Measurements from ENCODE around the gene FAIM2. TPM values are rescaled to one million over a fixed set of nuclear protein-coding genes. Genes with fewer than 3 reads are reported as not detected.

FAIM2 gene
- total and polyA plus RNA-seq, 2 experiments from 2014 or later, result 0.86 to 4.6 TPM

DNA sequence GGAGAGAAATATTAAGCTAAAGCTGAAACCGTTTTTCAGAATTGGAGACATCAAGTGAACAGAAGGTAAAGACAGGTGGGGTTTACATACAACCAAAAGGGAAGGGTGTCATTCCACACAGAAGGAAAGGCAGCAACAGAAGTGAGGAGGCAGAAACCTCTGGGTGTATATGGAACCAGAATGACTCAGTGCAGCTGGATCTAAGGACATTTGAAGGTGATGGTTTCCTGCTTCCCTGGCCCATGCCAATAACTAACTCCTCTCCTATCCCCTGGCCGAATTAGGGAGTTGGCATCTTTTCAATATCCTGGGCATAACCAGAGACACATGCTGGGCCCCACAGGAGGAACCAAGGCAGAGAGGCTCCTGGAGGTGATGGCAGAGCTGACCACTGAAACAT is 83.9 kb downstream of the FAIM2 start:
- Histone ChIP-seq H3K27ac (no peak overlapping the region), H3K4me2 (ENCODE audit: unreplicated experiment) (no peak overlapping the region), H3K36me3 (ENCODE audit: low read depth) (peaks cover 3% of the 10 kb centered on the region; the same call in 1 of the 2 replicates), H3K79me2 (ENCODE audit: insufficient read depth) (no peaks in the 10 kb centered on the region), H4K20me1 (ENCODE audit: insufficient read depth) (peaks cover 14% of the 10 kb centered on the region; the same call in 1 of the 2 replicates), H3K27me3 (replicated peaks; ENCODE audit: insufficient read depth) (no peaks in the 10 kb centered on the region), H3F3A (ENCODE audit: insufficient read depth) (peaks cover 13% of the 10 kb centered on the region), H3K9me2 (ENCODE audit: insufficient read depth) (no peaks in the 10 kb centered on the region), H3K9ac (no peak overlapping the region), H3K4me1 (ENCODE audit: insufficient read depth) (peaks cover 18% of the 10 kb centered on the region), H3K4me3 (no peak overlapping the region), H3K9me3 (ENCODE audit: low read depth) (no peaks in the 10 kb centered on the region), H2AFZ (no peak overlapping the region)
- DNase-seq, result peak; percentile 34
- WGBS, 2 experiments (ENCODE audit: low coverage in 1 of 2, low lambda C conversion rate in 2 of 2, missing lambda C conversion rate in 2 of 2), result 48 to 60% methylated on average over 2 of the region's 2 CpGs
- in situ Hi-C loops (cut with MboI), result no loop called here
- TF ChIP-seq EZH2 (IDR thresholded peaks at IDR 0.05; ENCODE audit: insufficient read depth, poor library complexity, severe bottlenecking) (no peak), EZH2phosphoT487 (IDR thresholded peaks at IDR 0.05; ENCODE audit: insufficient read depth, low read depth) (no peak)

- H4K20me1 ChIP-seq (ENCODE audit: insufficient read depth), result peaks cover 14% of the 10 kb centered on the region; the same call in 1 of the 2 replicates
- no peak overlapping the region for H3K9ac ChIP-seq
- H3F3A ChIP-seq (ENCODE audit: insufficient read depth), result peaks cover 5% of the 10 kb centered on the region; the same call in 1 of the 2 replicates
- no peaks in the 10 kb centered on the region for H3K9me3 ChIP-seq (ENCODE audit: low read depth)
- H3K9me2 ChIP-seq (ENCODE audit: insufficient read depth), result no peaks in the 10 kb centered on the region
- no peaks in the 10 kb centered on the region for H3K27me3 ChIP-seq (replicated peaks; ENCODE audit: insufficient read depth)
- 63 to 65% methylated on average over 7 of the region's 7 CpGs for WGBS, 2 experiments (ENCODE audit: low coverage in 1 of 2, low lambda C conversion rate in 2 of 2, missing lambda C conversion rate in 2 of 2)
- no peak overlapping the region for H3K4me3 ChIP-seq
- H3K36me3 ChIP-seq (ENCODE audit: low read depth), result peaks cover 3% of the 10 kb centered on the region; the same call in 1 of the 2 replicates
- H3K27ac ChIP-seq, result no peak overlapping the region
- no peak overlapping the region for H3K4me2 ChIP-seq (ENCODE audit: unreplicated experiment)
- no peak overlapping the region for H2AFZ ChIP-seq
- no peak for TF ChIP-seq EZH2 (IDR thresholded peaks at IDR 0.05; ENCODE audit: insufficient read depth, poor library complexity, severe bottlenecking)
- TF ChIP-seq EZH2phosphoT487 (IDR thresholded peaks at IDR 0.05; ENCODE audit: insufficient read depth, low read depth), result no peak
- DNase-seq, result peak; percentile 24
- peaks cover 6% of the 10 kb centered on the region; the same call in 1 of the 2 replicates for H3K4me1 ChIP-seq (ENCODE audit: insufficient read depth)
- H3K79me2 ChIP-seq (ENCODE audit: insufficient read depth), result no peaks in the 10 kb centered on the region; the same call in none of the 2 replicates
- in situ Hi-C loops (cut with MboI), result no loop called here
Observed at GRCh38 chr12:49818241-49818895, 85.3 kb downstream of the FAIM2 start.

Other genes with a start within 250 kb of the FAIM2 start
- 24.0 and 32.9 TPM in 2 replicates for gene FMNL3, start 196.5 kb downstream of the FAIM2 start, total RNA-seq (2014; rRNA removed; shearing (Covaris generic))
- gene FMNL3, start 196.5 kb downstream of the FAIM2 start, polyA plus RNA-seq (2016; fragmentation: Nextera tagmentation; extraction: Ambion mirVana), result 7.9 and 9.3 TPM in 2 replicates
- gene TMBIM6, start 162.3 kb downstream of the FAIM2 start, total RNA-seq (2014; rRNA removed; shearing (Covaris generic)), result 461 and 510 TPM in 2 replicates
- 889 and 891 TPM in 2 replicates for gene TMBIM6, start 162.3 kb downstream of the FAIM2 start, polyA plus RNA-seq (2016; fragmentation: Nextera tagmentation; extraction: Ambion mirVana)
- 28.4 and 28.8 TPM in 2 replicates for gene NCKAP5L, start 75.5 kb downstream of the FAIM2 start, total RNA-seq (2014; rRNA removed; shearing (Covaris generic))
- gene NCKAP5L, start 75.5 kb downstream of the FAIM2 start, polyA plus RNA-seq (2016; fragmentation: Nextera tagmentation; extraction: Ambion mirVana), result 13.5 and 14.1 TPM in 2 replicates
- gene BCDIN3D, start 60.8 kb downstream of the FAIM2 start, total RNA-seq (2014; rRNA removed; shearing (Covaris generic)), result 3.3 and 4.2 TPM in 2 replicates
- gene BCDIN3D, start 60.8 kb downstream of the FAIM2 start, polyA plus RNA-seq (2016; fragmentation: Nextera tagmentation; extraction: Ambion mirVana), result 3.7 TPM in 2 replicates
- gene AQP2, start 46.8 kb upstream of the FAIM2 start, total RNA-seq (2014; rRNA removed; shearing (Covaris generic)), result not detected in 2 replicates
- not detected in 2 replicates for gene AQP2, start 46.8 kb upstream of the FAIM2 start, polyA plus RNA-seq (2016; fragmentation: Nextera tagmentation; extraction: Ambion mirVana)
- not detected in 2 replicates for gene AQP5, start 58.0 kb upstream of the FAIM2 start, total RNA-seq (2014; rRNA removed; shearing (Covaris generic))
- not detected in 2 replicates for gene AQP5, start 58.0 kb upstream of the FAIM2 start, polyA plus RNA-seq (2016; fragmentation: Nextera tagmentation; extraction: Ambion mirVana)
- not detected in 2 replicates for gene AQP6, start 69.0 kb upstream of the FAIM2 start, total RNA-seq (2014; rRNA removed; shearing (Covaris generic))
- gene AQP6, start 69.0 kb upstream of the FAIM2 start, polyA plus RNA-seq (2016; fragmentation: Nextera tagmentation; extraction: Ambion mirVana), result not detected in 2 replicates
- 55.4 and 63.5 TPM in 2 replicates for gene RACGAP1, start 121.6 kb upstream of the FAIM2 start, total RNA-seq (2014; rRNA removed; shearing (Covaris generic))
- 35.4 and 35.7 TPM in 2 replicates for gene RACGAP1, start 121.6 kb upstream of the FAIM2 start, polyA plus RNA-seq (2016; fragmentation: Nextera tagmentation; extraction: Ambion mirVana)
- 0.13 and 1.9 TPM in 2 replicates for gene ASIC1, start 153.7 kb upstream of the FAIM2 start, total RNA-seq (2014; rRNA removed; shearing (Covaris generic))
- 0.95 and 1.4 TPM in 2 replicates for gene ASIC1, start 153.7 kb upstream of the FAIM2 start, polyA plus RNA-seq (2016; fragmentation: Nextera tagmentation; extraction: Ambion mirVana)
- 41.9 and 48.3 TPM in 2 replicates for gene SMARCD1, start 181.4 kb upstream of the FAIM2 start, total RNA-seq (2014; rRNA removed; shearing (Covaris generic))
- 6.4 and 8.2 TPM in 2 replicates for gene SMARCD1, start 181.4 kb upstream of the FAIM2 start, polyA plus RNA-seq (2016; fragmentation: Nextera tagmentation; extraction: Ambion mirVana)
- gene GPD1, start 200.1 kb upstream of the FAIM2 start, total RNA-seq (2014; rRNA removed; shearing (Covaris generic)), result 0.13 TPM in 1 of 2 replicates, not detected in the other
- not detected in 2 replicates for gene GPD1, start 200.1 kb upstream of the FAIM2 start, polyA plus RNA-seq (2016; fragmentation: Nextera tagmentation; extraction: Ambion mirVana)
- gene COX14, start 208.3 kb upstream of the FAIM2 start, total RNA-seq (2014; rRNA removed; shearing (Covaris generic)), result 24.4 and 53.4 TPM in 2 replicates
- 122 and 125 TPM in 2 replicates for gene COX14, start 208.3 kb upstream of the FAIM2 start, polyA plus RNA-seq (2016; fragmentation: Nextera tagmentation; extraction: Ambion mirVana)

All from GM23248 (cell line).